Muscle of arm (tissue), 12 donors: Measurements from ENCODE around the gene HARS2. TPM values are rescaled to one million over a fixed set of nuclear protein-coding genes. Genes with fewer than 3 reads are reported as not detected.
"Not testable (repeated sequence)": the region's sequence is repeated elsewhere in the genome, so short reads cannot be mapped to it uniquely, and the experiment has no call there.

Source experiments
- DNase-seq: peaks from one replicate; pipeline ENCODE4 v3.0.0-alpha.2; 2013
- polyA plus RNA-seq, 12 donors: library from polyadenylated mRNA; unstranded; fragments of 120-200 nt; gene quantifications; one replicate each; pipeline ENCODE4 v1.2.1, GENCODE V29; 2013; ENCODE audit not compliant: insufficient read length in 12 of 12

The HARS2 gene
- polyA plus RNA-seq, 12 donors, result 23.0 to 36.9 (median 26.0) TPM; not detected in 1

DNA sequence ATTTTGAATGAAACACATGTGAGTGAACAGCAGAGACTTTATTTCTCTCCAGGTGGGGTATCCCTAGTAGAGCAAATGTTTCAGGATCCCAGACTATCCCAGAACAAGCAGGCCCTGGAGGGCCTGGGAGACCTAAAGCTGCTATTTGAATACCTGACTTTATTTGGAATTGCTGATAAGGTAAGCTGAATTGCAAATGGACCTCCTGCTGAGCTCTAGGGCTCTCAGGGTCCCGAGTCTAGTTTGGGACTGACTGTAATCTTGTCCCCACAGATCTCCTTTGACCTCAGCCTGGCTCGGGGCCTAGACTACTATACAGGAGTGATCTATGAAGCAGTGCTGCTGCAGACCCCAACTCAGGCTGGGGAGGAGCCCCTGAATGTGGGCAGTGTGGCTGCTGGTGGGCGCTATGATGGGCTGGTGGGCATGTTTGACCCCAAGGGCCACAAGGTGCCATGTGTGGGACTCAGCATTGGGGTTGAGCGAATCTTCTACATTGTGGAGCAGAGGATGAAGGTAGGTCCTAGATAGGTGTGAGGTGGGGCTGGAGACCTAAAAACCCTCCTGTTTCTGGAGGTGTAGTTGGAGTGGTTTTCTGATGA is 5.7 kb downstream of the HARS2 start:
- DNase-seq, result no peak

DNA sequence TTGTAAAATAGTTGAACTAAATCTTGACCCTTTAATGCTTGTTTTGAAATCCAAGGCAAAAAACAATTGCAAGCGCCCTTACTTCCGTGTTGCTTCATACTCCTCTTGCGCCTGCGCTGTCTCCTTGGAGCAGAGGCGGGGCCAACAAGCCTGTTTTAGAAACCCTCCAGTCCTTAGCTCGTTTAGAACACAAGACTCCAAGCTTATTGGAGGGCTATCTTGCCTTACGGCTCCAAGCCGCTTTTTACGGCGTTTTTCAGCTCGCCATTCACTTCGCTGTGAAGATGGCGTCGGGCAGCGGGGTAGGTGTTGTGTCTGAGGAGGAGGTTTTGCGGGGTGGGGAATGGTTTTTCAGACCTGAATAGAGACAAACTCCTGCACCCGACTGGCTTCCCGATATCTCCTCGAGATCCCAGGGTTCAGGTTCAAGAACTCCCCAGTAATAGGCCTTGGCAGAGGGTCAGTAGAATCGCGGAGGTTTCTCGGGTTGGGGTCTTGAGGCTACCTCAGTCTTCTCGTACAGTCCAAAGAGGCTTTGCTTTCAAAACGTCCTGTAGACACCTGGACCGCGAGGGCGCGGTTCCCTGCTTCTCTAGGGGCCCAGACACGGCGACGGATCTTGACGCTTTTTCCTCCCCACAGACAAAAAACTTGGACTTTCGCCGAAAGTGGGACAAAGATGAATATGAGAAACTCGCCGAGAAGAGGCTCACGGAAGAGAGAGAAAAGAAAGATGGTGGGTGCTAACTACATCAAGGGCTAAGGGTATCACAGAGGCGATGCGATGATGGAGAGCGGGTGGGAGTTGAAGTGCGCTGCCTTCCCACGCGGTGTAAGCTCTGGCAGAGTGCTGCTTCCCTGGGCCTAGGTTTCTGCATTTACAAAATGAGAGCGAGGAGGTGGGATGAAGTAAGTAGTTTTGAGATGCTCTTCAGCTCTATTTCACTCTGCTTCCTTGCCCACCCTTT is 9.2 kb downstream of the HARS2 start, which contains the start of gene ZMAT2:
Gene ZMAT2 (plus strand): TSS at position 271 of the 968 bp plus-strand sequence. CDS start 14 bp downstream, at position 285.
- peak; percentile 95 for DNase-seq

DNA sequence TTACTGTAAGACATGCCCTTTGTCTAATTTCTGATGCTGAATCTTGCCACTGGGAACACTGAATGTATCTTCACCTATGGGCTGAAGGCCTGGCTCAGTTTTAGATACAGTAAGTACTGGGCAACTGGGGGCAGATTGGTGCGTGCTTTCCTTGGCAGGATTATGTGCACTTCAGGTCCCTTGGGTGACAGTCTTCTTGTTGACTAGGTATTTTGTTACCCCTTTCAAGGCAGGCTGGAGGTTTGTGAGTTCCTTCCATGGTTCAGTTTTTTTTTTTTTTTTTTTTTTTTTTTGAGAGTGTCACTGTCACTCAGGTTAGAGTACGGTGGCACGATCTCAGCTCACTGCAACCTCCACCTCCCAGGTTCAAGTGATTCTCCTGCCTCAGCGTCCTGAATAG is 16.6 kb downstream of the HARS2 start:
- DNase-seq, result no peak

DNA sequence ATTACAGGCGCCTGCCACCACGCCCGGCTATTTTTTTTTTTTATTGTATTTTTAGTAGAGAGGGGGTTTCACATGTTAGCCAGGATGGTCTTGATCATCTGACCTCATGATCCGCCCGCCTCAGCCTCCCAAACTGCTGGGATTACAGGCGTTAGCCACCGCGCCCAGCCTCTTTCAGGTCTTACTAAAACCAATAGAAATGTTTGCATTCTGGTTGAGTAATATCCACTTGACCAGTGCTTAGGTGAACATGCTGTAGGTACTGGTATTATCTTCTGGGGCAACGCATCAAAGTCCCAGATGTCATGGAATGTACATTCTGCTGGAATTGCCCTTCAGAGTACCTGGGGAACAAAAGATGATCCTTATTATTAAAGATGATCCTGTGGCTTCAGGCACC is 17.5 kb downstream of the HARS2 start:
- DNase-seq, result not testable (repeated sequence)

DNA sequence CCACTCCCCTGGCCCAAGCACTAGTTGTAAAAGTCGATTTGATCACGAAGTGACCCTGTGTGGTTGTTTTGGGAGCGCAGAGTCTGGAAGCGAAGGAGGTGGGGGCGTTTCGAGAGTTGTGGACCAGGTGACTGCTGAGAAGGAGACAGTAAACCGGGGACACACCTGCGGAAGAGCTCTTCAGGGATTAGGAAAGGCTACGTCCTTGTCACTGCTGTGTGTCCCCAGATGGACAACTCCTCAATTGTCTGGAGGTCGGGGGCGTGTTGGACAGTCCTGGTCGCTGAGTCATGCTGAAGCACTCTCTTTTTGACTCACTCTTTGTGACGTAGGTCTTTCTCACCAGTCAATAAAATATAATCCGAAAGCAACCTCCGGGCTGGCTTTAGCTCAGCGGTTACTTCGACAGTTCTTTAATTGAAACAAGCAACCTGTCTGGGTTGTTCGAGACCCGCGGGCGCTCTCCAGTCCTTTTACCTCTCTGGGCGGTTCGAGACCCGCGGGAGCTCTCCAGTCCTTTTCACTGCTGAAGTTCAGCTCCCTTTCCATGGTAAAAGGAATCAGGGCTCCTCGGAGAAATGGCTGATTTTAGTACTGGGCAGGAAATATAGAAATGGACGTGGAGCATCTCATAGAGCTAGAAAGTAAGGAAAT is 19.8 kb downstream of the HARS2 start:
- DNase-seq, result peak; percentile 71

DNA sequence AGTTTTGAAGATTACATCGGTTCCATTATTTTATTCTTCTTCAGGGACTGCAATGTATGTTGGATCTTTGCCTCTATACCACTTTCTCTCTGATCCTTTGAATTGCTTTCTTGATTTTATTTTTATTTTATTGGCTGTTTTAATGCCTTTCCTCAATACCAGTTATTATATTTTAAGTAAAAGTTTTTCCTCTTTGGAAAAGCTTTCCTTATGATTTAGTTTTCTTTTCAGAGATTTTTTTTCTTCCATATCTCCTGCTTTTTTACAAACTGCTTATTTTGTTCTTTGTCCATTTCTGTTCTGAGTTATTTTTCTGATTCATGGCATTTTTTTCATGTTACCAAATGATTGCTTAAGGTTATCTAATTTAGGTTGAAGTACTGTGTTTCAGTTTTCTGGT is 20.5 kb downstream of the HARS2 start:
- DNase-seq, result no peak

DNA sequence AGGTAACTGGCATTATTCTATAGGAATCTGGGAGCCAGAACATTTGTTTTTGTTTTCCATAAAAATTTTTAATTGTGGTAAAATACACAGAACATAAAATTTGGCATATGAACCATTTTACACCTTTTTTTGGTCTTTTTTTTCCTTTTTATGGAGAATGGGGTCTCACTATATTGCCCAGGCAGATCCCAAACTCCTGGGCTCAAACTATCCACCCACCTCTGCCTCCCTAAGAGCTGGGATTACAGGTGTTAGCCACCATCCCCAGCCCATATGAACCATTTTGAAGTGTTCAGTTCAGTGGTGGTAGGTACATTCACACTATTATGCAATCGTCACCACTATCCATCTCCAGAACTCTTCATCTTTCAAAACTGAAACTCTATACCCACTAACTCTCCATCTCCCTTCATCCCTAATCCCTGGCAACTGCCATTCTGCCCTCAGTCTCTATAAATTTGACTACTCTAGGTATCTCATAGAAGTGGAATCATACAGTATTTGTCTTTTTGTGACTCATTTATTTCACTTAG is 22.4 kb downstream of the HARS2 start:
- no peak for DNase-seq

DNA sequence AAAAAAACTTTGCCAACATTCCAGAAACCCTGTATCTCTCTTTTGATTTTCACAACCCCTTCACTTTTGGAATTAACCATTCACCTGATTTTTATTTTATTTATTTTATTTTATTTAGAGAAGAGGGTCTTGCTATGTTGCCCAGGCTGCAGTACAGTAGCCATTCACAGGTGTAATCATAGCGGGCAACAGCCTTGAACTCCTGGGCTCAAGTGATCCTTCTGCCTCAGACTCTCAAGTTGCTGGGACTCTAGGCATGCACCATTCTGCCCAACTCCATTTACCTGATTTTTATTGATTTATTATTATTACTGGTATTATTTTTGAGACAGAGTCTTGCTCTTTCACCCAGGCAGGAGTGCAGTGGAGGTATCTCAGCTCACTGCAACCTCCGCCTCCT is 25.0 kb downstream of the HARS2 start:
- DNase-seq, result not testable (repeated sequence)

DNA sequence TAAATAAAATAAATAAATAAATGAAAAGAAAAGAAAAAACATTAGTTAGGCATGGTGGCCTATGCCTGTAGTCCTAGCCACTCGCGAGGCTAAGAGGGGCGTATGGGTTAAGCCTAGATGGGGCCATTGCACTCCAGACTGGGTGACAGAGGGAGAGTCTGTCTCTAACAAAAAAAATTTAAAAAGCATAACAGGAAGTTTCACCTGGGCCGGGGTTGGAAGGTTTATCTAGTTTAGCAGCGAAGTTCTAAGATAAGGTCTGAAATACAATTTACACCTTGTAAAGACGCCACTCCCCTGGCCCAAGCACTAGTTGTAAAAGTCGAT is 27.0 kb downstream of the HARS2 start:
- DNase-seq, result no peak

DNA sequence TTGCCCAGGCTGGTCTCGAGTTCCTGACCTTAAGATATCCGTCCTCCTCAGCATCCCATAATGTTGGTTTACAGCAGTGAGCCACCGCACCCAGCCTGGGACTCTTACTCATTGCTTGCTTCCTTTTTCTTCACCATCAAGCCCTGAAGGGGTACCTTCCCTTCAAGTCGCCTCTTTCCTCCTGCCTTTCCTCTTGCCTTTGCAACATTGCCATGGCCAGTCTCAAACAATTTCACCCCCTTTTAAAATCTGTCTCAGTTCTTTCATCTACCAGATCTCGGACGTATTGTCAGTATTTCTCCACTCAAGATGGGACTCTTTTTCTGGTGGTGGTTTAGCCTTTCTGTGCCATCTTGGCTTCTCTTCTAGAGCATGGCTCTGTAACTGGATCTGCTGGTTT is 29.5 kb downstream of the HARS2 start:
- not testable (repeated sequence) for DNase-seq

DNA sequence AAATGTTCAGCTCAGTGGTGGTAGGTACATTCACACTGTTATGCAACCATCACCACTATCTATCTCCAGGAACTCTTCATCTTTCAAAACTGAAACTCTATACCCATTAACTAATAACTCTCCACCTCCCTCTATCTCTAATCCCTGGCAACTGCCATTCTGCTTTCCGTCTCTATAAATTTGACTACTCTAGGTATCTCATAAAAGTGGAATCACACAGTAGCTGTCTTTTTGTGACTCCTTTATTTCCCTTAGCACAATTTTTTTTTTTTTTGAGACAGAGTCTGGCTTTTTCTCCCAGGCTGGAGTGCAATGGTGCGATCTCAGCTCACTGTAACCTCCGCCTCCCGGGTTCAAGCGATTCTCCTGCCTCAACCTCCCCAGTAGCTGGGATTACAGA is 30.1 kb downstream of the HARS2 start:
- DNase-seq, result not testable (repeated sequence)

DNA sequence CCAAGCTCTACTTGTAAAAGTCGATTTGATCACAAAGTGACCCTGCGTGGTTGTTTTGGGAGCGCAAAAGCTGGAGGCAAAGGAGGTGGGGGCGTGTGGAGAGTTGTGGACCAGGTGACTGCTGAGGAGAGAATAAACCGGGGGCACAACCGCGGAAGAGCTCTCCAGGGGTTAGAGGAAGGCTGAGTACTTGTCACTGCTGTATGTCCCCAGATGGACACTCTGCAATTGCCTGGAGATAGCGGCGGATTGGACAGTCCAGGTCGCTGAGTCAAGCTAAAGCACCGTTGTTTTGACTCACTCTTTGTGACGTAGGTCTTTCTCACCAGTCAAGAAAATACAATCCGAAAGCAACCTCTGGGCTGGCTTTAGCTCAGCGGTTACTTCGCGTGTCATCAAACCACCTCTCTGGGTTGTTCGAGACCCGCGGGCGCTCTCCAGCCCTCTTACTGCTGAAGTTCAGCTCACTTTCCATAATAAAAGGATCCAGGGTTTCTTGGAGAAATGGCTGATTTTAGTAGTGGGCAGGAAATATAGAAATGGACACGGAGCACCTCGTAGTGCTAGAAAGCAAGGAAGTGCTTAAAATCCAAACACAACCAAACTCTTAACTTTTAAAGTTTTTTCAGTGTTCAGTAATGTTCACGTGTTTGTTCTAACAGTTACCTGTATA is 34.7 kb downstream of the HARS2 start:
- peak; percentile 7 for DNase-seq

DNA sequence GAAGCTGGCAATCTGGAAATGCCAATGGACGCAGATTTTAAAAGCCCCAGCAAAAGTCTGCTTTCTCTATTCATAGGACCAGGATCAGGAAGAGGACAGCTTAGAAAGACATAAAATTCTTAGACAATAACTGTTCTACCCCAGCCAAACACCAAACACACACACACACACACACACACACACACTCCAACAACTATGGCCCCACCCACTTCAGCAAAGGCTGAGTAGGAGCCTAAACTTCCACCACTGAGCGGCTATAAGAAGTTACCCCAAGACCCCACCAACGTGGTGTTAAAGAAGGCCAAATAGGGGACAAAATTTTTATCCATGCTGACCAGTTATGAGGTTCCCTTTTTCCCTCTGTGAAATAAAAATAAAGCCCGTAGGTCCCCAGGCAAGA is 41.8 kb downstream of the HARS2 start:
- DNase-seq, result no peak

DNA sequence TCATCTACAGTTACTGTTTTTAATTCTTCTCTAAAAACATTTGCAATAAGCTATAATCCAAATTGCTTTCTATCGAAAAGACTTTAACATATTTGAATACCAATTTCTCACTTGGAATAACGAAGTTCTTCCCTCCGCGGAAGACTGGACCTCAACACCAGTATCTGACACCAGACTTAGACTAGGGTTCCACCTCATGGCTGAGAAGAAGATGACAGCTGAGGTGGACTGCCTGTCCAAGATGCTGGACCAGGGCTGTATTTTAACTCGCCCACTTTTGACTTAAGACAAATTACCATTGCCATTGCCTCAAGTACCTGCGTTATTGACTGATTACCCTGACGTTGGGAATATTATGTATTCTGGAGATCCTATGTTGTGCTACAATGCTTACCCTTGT is 43.1 kb downstream of the HARS2 start:
- DNase-seq, result no peak

DNA sequence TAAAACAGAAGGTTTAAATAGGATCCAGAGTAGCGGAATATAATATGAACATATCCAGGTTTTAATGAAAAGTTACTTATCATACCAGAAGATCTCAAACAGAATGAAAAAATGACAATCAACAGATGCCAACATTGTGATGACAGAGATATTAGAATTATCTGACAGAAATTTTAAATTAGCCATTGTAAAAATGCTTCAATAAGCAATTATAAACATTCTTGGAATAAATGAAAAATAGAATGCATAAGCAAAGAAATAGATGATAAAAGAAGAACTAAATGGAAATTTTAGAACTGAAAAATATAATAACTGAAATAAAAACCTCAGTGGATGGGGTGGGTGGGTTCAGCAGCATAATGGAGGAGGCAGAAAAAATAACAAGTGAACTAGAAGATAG is 46.2 kb downstream of the HARS2 start:
- no peak for DNase-seq

DNA sequence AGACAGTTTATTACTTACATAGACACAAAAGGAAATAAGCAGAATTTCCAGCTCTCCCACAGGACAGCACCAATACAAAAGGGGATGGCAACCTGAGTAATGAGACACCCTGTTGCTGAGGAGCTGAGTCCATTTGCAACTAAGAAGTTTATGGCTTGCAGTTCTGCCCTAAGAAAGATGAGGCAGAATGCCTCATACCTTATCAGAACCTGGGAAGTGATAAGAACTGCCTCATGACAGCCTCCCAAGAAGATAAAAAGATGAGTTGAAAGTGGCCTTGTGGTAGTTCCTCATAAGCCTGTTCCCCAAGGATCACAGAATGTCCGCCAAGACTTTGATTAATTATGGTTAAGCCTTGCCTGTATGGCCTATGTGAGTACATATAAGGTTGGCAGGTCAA is 50.7 kb downstream of the HARS2 start:
- DNase-seq, result no peak

Other genes starting within 250 kb of the HARS2 start
- gene EIF4EBP3, start 143.8 kb upstream of the HARS2 start, polyA plus RNA-seq, result 10 to 100 TPM in 3 of 12 donors, 1 to 10 TPM in 7, not detected in 2; 5.0 to 11.0 (median 8.6) TPM
- gene SRA1, start 134.0 kb upstream of the HARS2 start, polyA plus RNA-seq, result 10 to 100 TPM in 11 of 12 donors, not detected in 1; 16.2 to 25.3 (median 21.7) TPM
- gene APBB3, start 126.9 kb upstream of the HARS2 start, polyA plus RNA-seq, result 10 to 100 TPM in 11 of 12 donors, not detected in 1; 14.8 to 40.5 (median 22.9) TPM
- gene SLC35A4, start 126.6 kb upstream of the HARS2 start, polyA plus RNA-seq, result 10 to 100 TPM in 11 of 12 donors, not detected in 1; 35.4 to 65.9 (median 56.3) TPM
- 10 to 100 TPM in 11 of 12 donors, not detected in 1; 14.9 to 25.8 (median 17.4) TPM for gene CD14, start 58.3 kb upstream of the HARS2 start, polyA plus RNA-seq
- 10 to 100 TPM in 4 of 12 donors, 1 to 10 TPM in 7, not detected in 1; 6.0 to 21.9 (median 8.0) TPM for gene TMCO6, start 52.0 kb upstream of the HARS2 start, polyA plus RNA-seq
- gene NDUFA2, start 43.8 kb upstream of the HARS2 start, polyA plus RNA-seq, result 10 to 100 TPM in 11 of 12 donors, not detected in 1; 28.6 to 63.2 (median 52.0) TPM
- gene IK, start 43.6 kb upstream of the HARS2 start, polyA plus RNA-seq, result 100 to 1,000 TPM in 4 of 12 donors, 10 to 100 TPM in 7, not detected in 1; 83.7 to 175 (median 93.7) TPM
- gene WDR55, start 26.6 kb upstream of the HARS2 start, polyA plus RNA-seq, result 10 to 100 TPM in 11 of 12 donors, not detected in 1; 11.1 to 17.2 (median 13.0) TPM
- gene DND1, start 17.9 kb upstream of the HARS2 start, polyA plus RNA-seq, result under 1 TPM in 4 of 12 donors, not detected in 8; 0.09 to 0.27 (median 0.22) TPM
- gene HARS1, start 85 bp upstream of the HARS2 start, polyA plus RNA-seq, result 10 to 100 TPM in 11 of 12 donors, not detected in 1; 28.7 to 58.3 (median 48.2) TPM
- gene ZMAT2, start 9.0 kb downstream of the HARS2 start, polyA plus RNA-seq, result 100 to 1,000 TPM in 1 of 12 donors, 10 to 100 TPM in 10, not detected in 1; 74.3 to 102 (median 83.6) TPM
- under 1 TPM in 4 of 12 donors, not detected in 8; 0.04 to 0.12 (median 0.07) TPM for gene PCDHA1, start 94.7 kb downstream of the HARS2 start, polyA plus RNA-seq
- gene PCDHA2, start 103.4 kb downstream of the HARS2 start, polyA plus RNA-seq, result under 1 TPM in 7 of 12 donors, not detected in 5; 0.04 to 0.16 (median 0.10) TPM
- gene PCDHA3, start 109.6 kb downstream of the HARS2 start, polyA plus RNA-seq, result under 1 TPM in 10 of 12 donors, not detected in 2; 0.09 to 0.48 (median 0.18) TPM
- gene PCDHA4, start 115.6 kb downstream of the HARS2 start, polyA plus RNA-seq, result under 1 TPM in 10 of 12 donors, not detected in 2; 0.16 to 0.39 (median 0.31) TPM
- under 1 TPM in 6 of 12 donors, not detected in 6; 0.04 to 0.19 (median 0.09) TPM for gene PCDHA5, start 130.2 kb downstream of the HARS2 start, polyA plus RNA-seq
- under 1 TPM in 9 of 12 donors, not detected in 3; 0.07 to 0.50 (median 0.17) TPM for gene PCDHA6, start 136.5 kb downstream of the HARS2 start, polyA plus RNA-seq
- under 1 TPM in 9 of 12 donors, not detected in 3; 0.05 to 0.28 (median 0.17) TPM for gene PCDHA7, start 142.8 kb downstream of the HARS2 start, polyA plus RNA-seq
- gene PCDHA8, start 149.7 kb downstream of the HARS2 start, polyA plus RNA-seq, result under 1 TPM in 4 of 12 donors, not detected in 8; 0.05 to 0.14 (median 0.07) TPM
- under 1 TPM in 6 of 12 donors, not detected in 6; 0.03 to 0.07 (median 0.03) TPM for gene PCDHA9, start 156.9 kb downstream of the HARS2 start, polyA plus RNA-seq
- under 1 TPM in 10 of 12 donors, not detected in 2; 0.04 to 0.25 (median 0.10) TPM for gene PCDHA10, start 164.4 kb downstream of the HARS2 start, polyA plus RNA-seq
- under 1 TPM in 7 of 12 donors, not detected in 5; 0.05 to 0.38 (median 0.14) TPM for gene PCDHA11, start 177.5 kb downstream of the HARS2 start, polyA plus RNA-seq
- under 1 TPM in 6 of 12 donors, not detected in 6; 0.04 to 0.28 (median 0.06) TPM for gene PCDHA12, start 183.9 kb downstream of the HARS2 start, polyA plus RNA-seq
- gene PCDHA13, start 190.7 kb downstream of the HARS2 start, polyA plus RNA-seq, result 1 to 10 TPM in 1 of 12 donors, under 1 TPM in 7, not detected in 4; 0.03 to 2.8 (median 0.06) TPM
- gene PCDHAC1, start 234.8 kb downstream of the HARS2 start, polyA plus RNA-seq, result under 1 TPM in 10 of 12 donors, not detected in 2; 0.07 to 0.51 (median 0.16) TPM